GM21381 (cell line): ENCODE data around the gene TIAM2.
"Not testable (repeated sequence)": the region's sequence is repeated elsewhere in the genome, so short reads cannot be mapped to it uniquely, and the experiment has no call there.

ENCODE experiments used
- ATAC-seq: cut with Tn5 transposase; IDR thresholded peaks from one replicate; pipeline ENCODE4 v1.9.1; 2021; ENCODE audit warnings: mild to moderate bottlenecking, moderate library complexity; ENCODE audit not compliant: unreplicated experiment

The TIAM2 gene

GRCh38 chr6:155250701-155251381 lies 255.7 kb downstream of the TIAM2 start:
- no peak for ATAC-seq

GRCh38 chr6:155252581-155252980 lies 257.5 kb downstream of the TIAM2 start:
- ATAC-seq: no peak

DNA sequence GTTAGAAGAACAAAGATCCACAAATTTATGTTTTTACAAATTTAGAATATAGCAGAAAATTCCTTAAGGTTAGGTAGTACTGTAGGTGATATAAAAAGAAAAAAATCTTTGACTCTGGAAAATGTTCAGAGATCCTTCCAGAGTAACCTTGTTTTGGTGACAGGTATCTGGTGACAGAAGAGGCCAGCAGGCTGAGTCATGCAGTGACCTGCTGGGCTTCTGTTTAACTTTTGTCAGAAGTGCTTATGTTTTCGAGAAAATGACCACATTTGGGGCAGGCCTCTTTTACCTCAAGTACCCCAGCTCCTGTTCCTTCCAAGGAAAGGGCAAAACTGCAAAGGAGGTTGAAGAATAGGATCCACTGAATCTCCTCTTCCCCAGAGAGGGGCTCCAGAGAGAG lies 258.2 kb downstream of the TIAM2 start:
- ATAC-seq: no peak

DNA sequence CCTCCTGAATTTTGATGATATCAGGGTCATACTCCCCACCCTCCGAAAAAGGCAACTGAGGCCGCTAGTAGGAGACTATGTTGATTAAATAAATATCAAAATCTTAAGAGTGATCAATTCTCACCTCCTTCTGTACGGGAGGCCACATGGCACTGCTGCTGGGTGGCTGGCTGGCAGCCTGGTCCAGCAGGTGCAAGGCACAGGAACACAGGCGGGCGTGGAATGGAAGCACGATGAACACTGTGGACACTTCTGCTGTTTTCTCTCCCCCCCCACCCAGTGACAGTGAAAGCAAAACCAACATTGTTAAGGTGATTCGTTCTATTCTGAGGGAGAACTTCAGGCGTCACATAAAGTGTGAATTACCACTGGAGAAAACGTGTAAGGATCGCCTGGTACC lies 259.0 kb downstream of the TIAM2 start:
- no peak for ATAC-seq

DNA sequence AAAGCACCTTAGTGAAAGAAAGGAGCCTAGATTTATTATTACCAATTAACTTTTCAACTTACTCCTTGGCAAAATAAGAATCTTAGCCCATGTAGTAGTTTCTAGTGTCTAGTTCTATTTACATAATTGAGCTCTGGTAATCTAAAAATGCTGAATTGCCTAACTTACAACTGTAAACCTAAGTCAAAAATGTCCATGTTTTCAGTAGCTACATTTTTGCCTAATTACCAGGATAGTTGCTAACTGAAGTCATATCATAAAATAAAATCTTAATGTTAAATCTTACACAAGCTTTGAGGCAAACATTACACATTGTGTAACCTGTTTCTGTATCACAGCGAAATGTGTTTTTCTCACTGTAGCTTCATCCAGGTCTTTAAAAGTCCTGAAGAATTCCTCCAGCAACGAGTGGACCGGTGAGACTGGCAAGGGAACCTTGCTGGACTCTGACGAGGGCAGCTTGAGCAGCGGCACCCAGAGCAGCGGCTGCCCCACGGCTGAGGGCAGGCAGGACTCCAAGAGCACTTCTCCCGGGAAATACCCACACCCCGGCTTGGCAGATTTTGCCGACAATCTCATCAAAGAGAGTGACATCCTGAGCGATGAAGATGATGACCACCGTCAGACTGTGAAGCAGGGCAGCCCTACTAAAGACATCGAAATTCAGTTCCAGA lies 261.1 kb downstream of the TIAM2 start:
- no peak for ATAC-seq

- no peak for ATAC-seq
Measured at GRCh38 chr6:155257796-155258195, 262.7 kb downstream of the TIAM2 start.

- no peak for ATAC-seq
Measured at GRCh38 chr6:155259204-155259603, 264.1 kb downstream of the TIAM2 start.

DNA sequence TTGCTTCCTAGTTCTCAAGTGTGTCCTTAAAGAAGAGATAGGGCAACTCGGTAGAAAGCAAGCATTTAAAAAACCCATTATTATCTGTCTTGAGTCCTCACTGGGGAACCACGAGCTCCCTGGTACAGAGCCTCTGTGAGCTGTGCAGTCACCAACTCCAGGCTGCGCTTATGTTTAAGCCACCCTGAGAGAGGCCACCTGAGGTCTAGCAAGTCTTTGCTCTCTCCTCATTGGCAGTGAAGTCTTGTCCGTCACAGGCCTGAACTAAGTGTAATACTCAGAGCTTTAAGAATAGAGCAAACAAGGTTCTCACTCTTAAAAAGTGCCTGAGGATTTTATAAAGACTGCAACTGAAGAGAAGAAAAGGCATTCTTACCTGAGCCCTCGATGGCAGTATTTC lies 264.8 kb downstream of the TIAM2 start:
- ATAC-seq: no peak

DNA sequence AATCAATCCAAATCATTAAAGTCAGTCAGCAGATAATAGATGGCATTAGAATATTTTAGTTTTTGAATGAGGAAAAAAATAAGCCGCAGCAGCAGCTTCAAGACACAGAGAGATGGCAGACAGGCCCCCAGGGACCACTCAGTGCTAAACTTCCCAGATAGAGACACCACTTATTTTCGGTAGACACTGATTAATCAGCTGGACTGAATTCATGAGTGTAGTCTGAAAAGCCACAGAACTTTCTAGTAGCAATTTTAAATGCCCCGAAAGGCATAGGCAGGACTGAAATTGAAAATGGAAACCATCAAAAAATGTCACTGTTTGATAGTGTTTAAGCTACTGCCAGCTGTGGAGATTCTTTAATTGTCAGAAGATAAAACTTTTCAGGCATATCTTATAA lies 265.6 kb downstream of the TIAM2 start:
- ATAC-seq: peak; percentile 73

GRCh38 chr6:155261111-155261900 lies 266.2 kb downstream of the TIAM2 start:
- ATAC-seq: no peak

DNA sequence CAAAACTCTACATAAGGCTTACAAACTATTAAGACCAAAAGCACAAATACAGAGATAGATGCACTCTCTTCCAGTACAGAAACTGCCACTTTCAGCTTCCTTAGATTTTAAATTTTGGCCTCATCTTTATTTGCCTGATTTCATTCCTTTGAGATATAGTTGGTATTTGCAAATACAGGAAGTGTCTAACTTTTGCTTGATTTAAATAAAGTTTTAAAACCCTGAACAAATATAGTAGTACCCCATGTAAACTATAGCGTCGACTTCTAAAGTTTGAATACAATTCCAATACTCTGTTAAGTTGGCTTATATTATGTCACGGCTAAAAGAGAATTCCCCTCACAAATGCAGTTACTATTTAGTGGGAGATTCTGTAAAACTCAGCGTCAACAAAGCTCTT lies 267.5 kb downstream of the TIAM2 start:
- ATAC-seq: no peak

GRCh38 chr6:155263373-155264063 lies 268.4 kb downstream of the TIAM2 start, which contains the start of gene CLDN20:
CLDN20 (plus strand) TSS chr6:155264013; CDS start chr6:155275720, 11,707 bp downstream.
- no peak for ATAC-seq

- no peak for ATAC-seq
Measured at GRCh38 chr6:155264693-155265320, 269.7 kb downstream of the TIAM2 start.

GRCh38 chr6:155265843-155266535 lies 270.9 kb downstream of the TIAM2 start:
- no peak for ATAC-seq

GRCh38 chr6:155267411-155267810 lies 272.3 kb downstream of the TIAM2 start:
- ATAC-seq: no peak

- ATAC-seq: not testable (repeated sequence)
Measured at GRCh38 chr6:155268088-155268867, 273.2 kb downstream of the TIAM2 start.

- no peak for ATAC-seq
Measured at GRCh38 chr6:155269765-155270164, 274.6 kb downstream of the TIAM2 start.

DNA sequence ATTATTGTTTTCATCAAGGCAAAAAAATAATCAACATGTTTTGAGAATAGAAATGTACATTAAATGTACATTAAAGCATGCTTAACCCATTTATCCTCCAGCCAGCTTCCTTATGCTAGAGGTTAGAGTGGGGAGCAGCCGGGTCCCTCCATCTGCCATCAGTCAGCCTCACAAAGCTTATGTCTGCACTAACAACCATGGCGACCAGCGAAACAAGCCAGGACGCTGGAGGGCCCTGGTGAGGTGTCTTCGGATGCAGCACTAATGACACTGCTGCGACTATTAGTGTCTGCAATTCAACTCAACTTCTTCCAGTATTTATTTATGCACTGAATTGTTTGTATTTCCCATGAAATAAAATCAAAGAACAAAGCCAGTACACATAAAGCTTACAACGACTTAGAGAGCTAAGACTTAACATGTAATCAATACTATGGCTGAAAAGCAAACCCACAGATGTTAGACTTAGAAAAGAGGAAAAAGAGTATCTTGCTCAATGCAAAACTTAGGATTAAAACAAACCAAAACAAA lies 275.5 kb downstream of the TIAM2 start:
- ATAC-seq: no peak

DNA sequence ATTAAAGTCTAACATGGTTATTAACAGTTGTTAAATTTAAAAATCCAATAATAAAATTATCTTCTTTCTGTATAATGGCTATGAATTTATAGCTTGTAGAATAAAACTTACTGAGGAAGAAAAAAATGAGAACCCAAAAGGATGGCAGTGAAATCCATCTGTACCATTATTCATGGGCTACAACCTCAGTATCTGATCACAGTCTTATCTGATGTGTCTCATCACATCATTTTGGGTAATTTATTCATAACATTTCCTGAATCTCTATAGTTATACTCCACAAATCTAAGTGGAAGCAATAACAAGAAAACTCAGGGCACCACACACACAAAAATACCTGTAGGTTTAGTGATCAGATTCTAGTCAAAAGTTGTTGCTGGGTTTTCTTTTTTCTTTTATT lies 276.0 kb downstream of the TIAM2 start:
- ATAC-seq: no peak
